Activated naive CD8-positive, alpha-beta T cell (primary cell): ENCODE data around the gene REL.
"Not testable (repeated sequence)": the region's sequence is repeated elsewhere in the genome, so short reads cannot be mapped to it uniquely, and the experiment has no call there.

ENCODE experiments used
- H3K27ac Mint-ChIP-seq: one replicate; pipeline ENCODE4 v1.8.0; 2021; ENCODE audit warnings: mixed read lengths
- H3K27me3 Mint-ChIP-seq: one replicate; pipeline ENCODE4 v1.8.0; 2021; ENCODE audit warnings: mixed read lengths
- H3K36me3 Mint-ChIP-seq: one replicate; pipeline ENCODE4 v1.8.0; 2021; ENCODE audit warnings: mixed read lengths
- H3K4me1 Mint-ChIP-seq: one replicate; pipeline ENCODE4 v1.8.0; 2021; ENCODE audit warnings: low read depth, mixed read lengths
- H3K4me3 Mint-ChIP-seq: one replicate; pipeline ENCODE4 v1.8.0; 2021; ENCODE audit warnings: mild to moderate bottlenecking, mixed read lengths
- H3K9me3 Mint-ChIP-seq: one replicate; pipeline ENCODE4 v1.8.0; 2021; ENCODE audit warnings: low read depth, mixed read lengths

Gene REL

GRCh38 chr2:60855989-60856669 is 25.2 kb upstream of the REL start:
- Mint-ChIP-seq H3K27ac (no peak overlapping the region), H3K9me3 (no peaks in the 10 kb centered on the region), H3K36me3 (no peaks in the 10 kb centered on the region), H3K4me1 (no peaks in the 10 kb centered on the region), H3K27me3 (no peaks in the 10 kb centered on the region), H3K4me3 (no peak overlapping the region)

GRCh38 chr2:60857056-60857455 is 24.3 kb upstream of the REL start:
- Mint-ChIP-seq H3K4me3 (no peak overlapping the region), H3K27me3 (no peaks in the 10 kb centered on the region), H3K36me3 (no peaks in the 10 kb centered on the region), H3K4me1 (no peaks in the 10 kb centered on the region), H3K27ac (no peak overlapping the region), H3K9me3 (no peaks in the 10 kb centered on the region)

- Mint-ChIP-seq H3K27ac (no peak overlapping the region), H3K4me3 (no peak overlapping the region), H3K4me1 (peaks cover 4% of the 10 kb centered on the region), H3K36me3 (no peaks in the 10 kb centered on the region), H3K27me3 (no peaks in the 10 kb centered on the region), H3K9me3 (no peaks in the 10 kb centered on the region)
These were observed 22.5 kb upstream of the REL start for GRCh38 chr2:60858897-60859311.

GRCh38 chr2:60861736-60862135 is 19.6 kb upstream of the REL start:
- Mint-ChIP-seq H3K27ac (no peak overlapping the region), H3K9me3 (no peaks in the 10 kb centered on the region), H3K27me3 (no peaks in the 10 kb centered on the region), H3K36me3 (peaks cover 6% of the 10 kb centered on the region), H3K4me1 (peaks cover 6% of the 10 kb centered on the region), H3K4me3 (no peak overlapping the region)

DNA sequence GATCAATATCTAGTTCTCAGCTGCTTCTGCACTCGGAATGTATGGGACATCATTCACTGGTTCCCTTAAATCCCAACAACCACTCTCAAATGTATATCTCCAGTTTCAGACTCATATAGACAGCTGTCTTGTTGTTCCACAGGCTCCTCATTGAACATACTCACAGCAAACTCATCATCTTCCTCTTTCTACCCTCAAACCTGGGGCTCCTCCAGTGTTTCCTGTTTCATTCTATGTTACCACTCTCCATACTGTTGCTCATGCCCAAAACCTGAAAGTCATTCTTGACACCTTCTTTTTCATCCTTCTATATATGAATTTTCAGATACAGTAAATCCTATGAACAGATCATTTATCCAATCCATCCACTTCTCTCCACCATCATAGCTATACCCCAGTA is 18.7 kb upstream of the REL start:
- no peak overlapping the region for H3K27ac Mint-ChIP-seq
- H3K36me3 Mint-ChIP-seq, result peaks cover 12% of the 10 kb centered on the region
- H3K4me3 Mint-ChIP-seq, result no peak overlapping the region
- peaks cover 6% of the 10 kb centered on the region for H3K9me3 Mint-ChIP-seq
- H3K4me1 Mint-ChIP-seq, result peaks cover 14% of the 10 kb centered on the region
- H3K27me3 Mint-ChIP-seq, result no peaks in the 10 kb centered on the region

- H3K4me3 Mint-ChIP-seq, H3K27me3 Mint-ChIP-seq, H3K27ac Mint-ChIP-seq: not testable (repeated sequence)
- Mint-ChIP-seq H3K4me1 (peaks cover 25% of the 10 kb centered on the region), H3K9me3 (peaks cover 11% of the 10 kb centered on the region), H3K36me3 (peaks cover 16% of the 10 kb centered on the region)
These were observed 16.0 kb upstream of the REL start for GRCh38 chr2:60865361-60865760.

GRCh38 chr2:60867007-60867406 is 14.4 kb upstream of the REL start:
- Mint-ChIP-seq H3K36me3 (peaks cover 16% of the 10 kb centered on the region), H3K4me1 (peaks cover 26% of the 10 kb centered on the region), H3K9me3 (peaks cover 11% of the 10 kb centered on the region), H3K4me3 (peak overlapping the region; percentile 45), H3K27me3 (no peaks in the 10 kb centered on the region), H3K27ac (peak overlapping the region; percentile 81)

- Mint-ChIP-seq H3K4me1 (peaks cover 30% of the 10 kb centered on the region), H3K36me3 (peaks cover 16% of the 10 kb centered on the region), H3K4me3 (peak overlapping the region; percentile 52), H3K27me3 (no peaks in the 10 kb centered on the region), H3K27ac (peak overlapping the region; percentile 91), H3K9me3 (peaks cover 11% of the 10 kb centered on the region)
These were observed 13.5 kb upstream of the REL start for GRCh38 chr2:60867848-60868247.

GRCh38 chr2:60868589-60869273 is 12.6 kb upstream of the REL start:
- Mint-ChIP-seq H3K36me3 (peaks cover 16% of the 10 kb centered on the region), H3K4me1 (peaks cover 29% of the 10 kb centered on the region), H3K4me3 (no peak overlapping the region), H3K27ac (peak overlapping the region; percentile 91), H3K27me3 (no peaks in the 10 kb centered on the region), H3K9me3 (peaks cover 11% of the 10 kb centered on the region)

GRCh38 chr2:60872510-60872928 is 8.9 kb upstream of the REL start:
- H3K27ac Mint-ChIP-seq, result peak overlapping the region; percentile 69
- no peaks in the 10 kb centered on the region for H3K27me3 Mint-ChIP-seq
- peaks cover 21% of the 10 kb centered on the region for H3K4me1 Mint-ChIP-seq
- peaks cover 5% of the 10 kb centered on the region for H3K36me3 Mint-ChIP-seq
- H3K9me3 Mint-ChIP-seq, result peaks cover 5% of the 10 kb centered on the region
- no peak overlapping the region for H3K4me3 Mint-ChIP-seq

DNA sequence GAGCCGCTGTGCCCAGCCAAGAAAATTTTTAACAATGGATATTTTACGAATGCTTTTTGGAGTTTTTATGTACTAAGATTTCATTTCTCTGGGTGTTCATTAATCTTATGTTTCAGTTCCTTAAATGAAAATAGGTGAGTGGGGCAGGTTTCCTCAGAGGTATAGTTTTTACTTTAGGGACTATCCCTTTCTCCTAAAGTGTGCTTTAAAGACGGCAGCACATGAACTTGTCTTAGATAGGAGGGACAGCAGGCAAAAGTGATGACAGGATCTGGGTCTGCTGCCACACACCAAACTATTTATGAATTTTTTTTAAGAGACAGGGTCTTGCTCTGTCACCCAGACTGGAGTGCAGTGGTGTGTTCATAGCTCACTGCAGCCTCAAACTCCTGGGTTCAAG is 8.0 kb upstream of the REL start:
- Mint-ChIP-seq H3K36me3 (no peaks in the 10 kb centered on the region), H3K9me3 (no peaks in the 10 kb centered on the region), H3K27me3 (no peaks in the 10 kb centered on the region), H3K4me3 (no peak overlapping the region), H3K4me1 (peaks cover 13% of the 10 kb centered on the region), H3K27ac (peak overlapping the region; percentile 10)

- no peak overlapping the region for H3K4me3 Mint-ChIP-seq
- H3K4me1 Mint-ChIP-seq, result peaks cover 17% of the 10 kb centered on the region
- no peaks in the 10 kb centered on the region for H3K9me3 Mint-ChIP-seq
- no peaks in the 10 kb centered on the region for H3K27me3 Mint-ChIP-seq
- no peaks in the 10 kb centered on the region for H3K36me3 Mint-ChIP-seq
- no peak overlapping the region for H3K27ac Mint-ChIP-seq
These were observed 5.9 kb upstream of the REL start for GRCh38 chr2:60875520-60875919.

DNA sequence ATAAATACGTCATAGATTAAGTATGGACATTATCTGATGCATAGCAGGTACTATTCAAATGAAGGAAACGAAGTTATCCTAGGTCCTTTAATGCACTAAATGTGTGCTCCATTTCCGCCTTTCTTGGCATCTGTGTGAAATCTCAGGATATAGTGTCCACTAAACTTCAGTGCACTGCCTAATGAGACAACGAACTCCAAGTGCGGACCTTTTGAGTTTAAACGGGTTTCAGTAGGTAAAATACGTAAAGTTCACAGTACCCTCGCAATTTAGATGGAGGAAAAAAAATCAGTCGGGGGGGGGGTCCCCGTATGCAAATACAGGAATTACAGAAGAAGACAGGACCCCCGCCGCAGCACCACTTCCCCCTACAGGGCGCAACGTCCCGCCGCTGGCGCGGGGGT is 729 bp upstream of the REL start:
- Mint-ChIP-seq H3K36me3 (peaks cover 12% of the 10 kb centered on the region), H3K4me1 (peaks cover 24% of the 10 kb centered on the region), H3K27me3 (no peaks in the 10 kb centered on the region), H3K27ac (peak overlapping the region; percentile 96), H3K4me3 (peak overlapping the region; percentile 88), H3K9me3 (no peaks in the 10 kb centered on the region)

- H3K4me1 Mint-ChIP-seq, result peaks cover 42% of the 10 kb centered on the region
- H3K9me3 Mint-ChIP-seq, result no peaks in the 10 kb centered on the region
- no peaks in the 10 kb centered on the region for H3K27me3 Mint-ChIP-seq
- H3K4me3 Mint-ChIP-seq, result peak overlapping the region; percentile 100
- H3K36me3 Mint-ChIP-seq, result peaks cover 16% of the 10 kb centered on the region
- peak overlapping the region; percentile 96 for H3K27ac Mint-ChIP-seq
These were observed 1.8 kb downstream of the REL start for GRCh38 chr2:60882971-60883753.

- no peaks in the 10 kb centered on the region for H3K9me3 Mint-ChIP-seq
- H3K27ac Mint-ChIP-seq, result peak overlapping the region; percentile 96
- peaks cover 20% of the 10 kb centered on the region for H3K36me3 Mint-ChIP-seq
- H3K4me3 Mint-ChIP-seq, result peak overlapping the region; percentile 100
- H3K27me3 Mint-ChIP-seq, result no peaks in the 10 kb centered on the region
- peaks cover 49% of the 10 kb centered on the region for H3K4me1 Mint-ChIP-seq
These were observed 2.5 kb downstream of the REL start for GRCh38 chr2:60883896-60884295.
